H1 (cell line): ENCODE results near the gene CYGB. TPM values are rescaled to one million over a fixed set of nuclear protein-coding genes. Genes with fewer than 3 reads are reported as not detected.

Experiments used
- RAD21 ChIP-seq, 2 experiments: IDR thresholded peaks in 1 of 2; conservative IDR thresholded peaks in 1 of 2; 2 replicates each; pipeline ENCODE4 v1.6.1; 2011; ENCODE audit warnings: low read depth in 2 of 2, low read length in 2 of 2, improper control_type of control experiment in 1 of 2, inconsistent platforms in 1 of 2, mild to moderate bottlenecking in 1 of 2, moderate library complexity in 1 of 2
- RFX5 ChIP-seq: IDR thresholded peaks from 2 replicates; pipeline ENCODE4 v1.6.1; 2011; ENCODE audit warnings: low read depth, low read length, improper control_type of control experiment, borderline replicate concordance
- SRF ChIP-seq: IDR thresholded peaks from 2 replicates; pipeline ENCODE4 v1.6.1; 2011; ENCODE audit warnings: mild to moderate bottlenecking, low read depth, low read length, moderate library complexity
- polyA plus RNA-seq, 7 experiments: library from polyadenylated mRNA; depleted of rRNA in 3 of 7; stranded (reverse) in 5 of 7; unstranded in 2 of 7; fragments of >200 nt in 5 of 7; fragments of 200-250 nt in 2 of 7; gene quantifications; 1 replicate in 5 of 7; 2 replicates in 1 of 7; 4 replicates in 1 of 7; pipeline versions ENCODE4 v1.2.1 to v1.2.3, GENCODE V29; 2011 to 2013; ENCODE audit warnings: missing spikeins in 2 of 7, mixed read lengths in 2 of 7
- total RNA-seq: library from RNA; stranded (reverse); fragmentation: NEBNext Ultra II Directional; extraction: Animal tissue kit (Norgen Biotek cat#: 25700); gene quantifications from 2 replicates; pipeline ENCODE4 v1.2.1, GENCODE V29; 2021

The CYGB gene
- total and polyA plus RNA-seq, 2 of the 8 experiments (the other 6 are each of a cell fraction or from before 2014, with no cell fraction given), result 2.7 to 3.7 TPM

GRCh38 chr17:76535788-76536510 is 1.6 kb downstream of the CYGB start (continued):
- TF ChIP-seq SRF, result no peak
- TF ChIP-seq RFX5, result no peak
- no peak for TF ChIP-seq RAD21 (IDR thresholded peaks at IDR 0.05 in 1 of 2, conservative IDR thresholded peaks at IDR 0.05 in 1 of 2; ENCODE audit: low read depth in 2 of 2, low read length in 2 of 2)
